A549 treated with DMSO at 1 μM for 4 hours (cell line): ENCODE results near the gene PLEKHH2. TPM values are rescaled to one million over a fixed set of nuclear protein-coding genes. Genes with fewer than 3 reads are reported as not detected.

ENCODE experiments used
- total RNA-seq: library from RNA; stranded (reverse); fragments of 200-300 nt; extraction: Qiagen RNA extraction; gene quantifications from 5 replicates; pipeline ENCODE4 v1.2.3, GENCODE V29; 2022; ENCODE audit warnings: low read depth

Gene PLEKHH2
- total RNA-seq = 0.90 to 1.5 TPM (median 0.94 TPM) in 5 replicates

DNA sequence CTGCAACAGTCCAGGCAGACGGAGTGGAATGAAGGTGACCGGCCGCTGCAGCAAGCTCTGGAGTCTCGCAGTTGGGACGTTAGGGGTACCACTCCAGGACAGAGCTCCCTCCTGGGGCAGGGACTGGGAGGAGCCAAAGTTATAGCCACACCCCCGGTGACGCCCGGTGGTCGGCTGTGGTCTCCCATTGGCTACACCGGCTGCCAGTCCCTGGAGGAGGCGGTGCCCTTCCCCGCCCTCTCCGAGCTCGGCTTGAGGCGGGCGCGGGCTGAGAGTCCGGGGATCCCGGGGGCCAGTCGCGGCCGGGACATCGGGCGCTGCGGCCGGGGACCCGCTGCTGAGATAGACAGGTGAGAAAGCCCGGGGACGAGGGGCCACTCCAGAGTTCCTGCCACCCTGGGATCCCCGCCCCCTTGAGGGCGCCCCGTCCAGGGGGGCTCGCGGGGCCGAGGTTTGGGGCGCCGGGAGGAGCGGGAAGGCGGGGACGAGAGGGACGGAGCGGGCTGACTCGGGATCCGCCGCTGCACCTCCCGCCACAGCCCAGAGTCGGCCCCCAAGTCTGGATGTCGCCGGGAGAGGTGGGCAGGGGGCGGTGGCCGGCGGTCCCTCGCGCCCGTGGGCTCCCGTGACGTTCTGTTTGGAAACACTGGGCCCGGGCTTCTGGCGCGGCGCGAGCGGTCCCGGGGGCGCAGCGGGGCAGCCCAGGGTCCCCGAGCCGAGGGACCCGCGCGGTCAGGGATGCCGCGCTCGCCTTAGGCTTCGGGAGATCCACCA, at the start of gene PLEKHH2:
TSS of gene PLEKHH2 (plus strand) at position 231 of the 774 bp plus-strand sequence. CDS start 7,414 bp downstream, outside the sequence.

DNA sequence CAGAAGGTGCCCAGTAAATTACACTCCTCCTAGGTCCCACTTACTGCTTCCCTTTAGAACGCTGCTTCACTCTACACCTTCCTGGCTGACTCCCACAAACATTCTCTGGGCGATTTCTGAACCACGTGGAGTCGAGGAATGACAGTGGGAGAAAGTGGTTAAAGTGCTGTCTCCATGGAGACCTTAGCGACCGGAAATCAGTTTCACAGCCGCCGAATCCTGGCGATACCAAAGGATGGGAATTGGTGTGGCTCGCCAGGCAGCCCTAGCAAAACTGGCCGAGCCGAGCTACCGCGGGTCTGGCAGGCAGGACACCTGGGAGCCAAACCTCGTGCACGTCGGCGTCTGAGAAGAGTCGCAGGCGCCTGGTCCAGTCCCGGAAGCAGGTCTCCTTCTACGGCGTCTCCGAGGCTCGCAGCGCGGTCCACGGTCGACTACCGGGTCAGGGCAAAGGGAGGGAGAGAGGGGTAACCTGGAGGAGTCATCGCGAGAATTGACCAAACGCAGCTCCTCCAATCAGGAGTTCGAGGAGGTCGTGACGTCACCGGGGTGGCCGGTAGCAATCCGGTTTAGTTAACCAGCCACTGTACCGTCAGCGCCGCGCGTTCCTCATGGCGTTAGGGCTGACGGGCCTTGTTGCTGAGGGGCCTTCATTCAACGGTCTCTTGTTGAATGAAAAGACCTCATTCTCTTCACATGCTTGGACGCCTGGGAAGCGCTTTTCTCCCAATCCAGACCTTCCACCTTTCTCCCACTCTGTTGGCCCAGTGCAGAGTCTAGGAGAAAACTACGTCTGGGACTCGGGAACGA, 41.3 kb upstream of the PLEKHH2 start, which contains the start of gene THADA:
TSS of gene THADA (minus strand) at position 436 of the 810 bp plus-strand sequence. CDS start 3,646 bp downstream, outside the sequence.

DNA sequence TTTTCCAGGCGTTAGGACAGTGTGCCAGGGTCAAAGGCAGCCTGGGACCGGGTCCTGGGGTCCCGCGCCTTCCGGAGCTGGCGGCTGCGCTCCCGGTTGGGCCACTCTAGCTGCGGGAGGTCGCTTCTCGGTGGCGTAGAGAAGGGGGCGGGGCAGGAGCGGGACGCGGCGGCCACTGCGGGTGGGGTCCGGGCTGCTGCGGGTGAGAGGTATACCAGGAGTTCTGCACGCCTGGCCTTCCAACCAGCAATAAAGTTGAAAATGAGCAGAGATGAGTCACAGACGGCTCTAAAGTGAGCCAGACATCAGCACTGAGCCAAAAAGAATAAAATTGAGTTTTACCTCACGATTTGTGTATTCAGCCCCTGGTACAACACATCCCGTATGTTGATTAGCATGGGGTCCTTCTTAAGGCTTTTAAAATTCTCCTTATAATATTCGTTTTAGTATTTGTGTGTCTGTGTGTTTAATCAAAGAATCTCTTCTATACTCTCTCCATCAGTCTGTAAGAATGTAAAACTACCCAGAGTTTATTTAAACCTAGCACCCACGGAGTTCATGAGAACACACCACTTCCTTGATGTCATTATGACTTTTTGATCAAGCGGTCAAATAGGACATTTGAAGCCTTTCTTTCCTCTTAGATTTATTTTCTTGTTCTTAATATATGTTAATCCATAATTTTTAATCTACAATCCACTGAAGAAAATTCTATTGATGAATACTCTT, 39.4 kb downstream of the PLEKHH2 start, which contains the start of gene C1GALT1C1L:
TSS of gene C1GALT1C1L (minus strand) at position 108 of the 729 bp plus-strand sequence. CDS start at position 1, 107 bp downstream.

DNA sequence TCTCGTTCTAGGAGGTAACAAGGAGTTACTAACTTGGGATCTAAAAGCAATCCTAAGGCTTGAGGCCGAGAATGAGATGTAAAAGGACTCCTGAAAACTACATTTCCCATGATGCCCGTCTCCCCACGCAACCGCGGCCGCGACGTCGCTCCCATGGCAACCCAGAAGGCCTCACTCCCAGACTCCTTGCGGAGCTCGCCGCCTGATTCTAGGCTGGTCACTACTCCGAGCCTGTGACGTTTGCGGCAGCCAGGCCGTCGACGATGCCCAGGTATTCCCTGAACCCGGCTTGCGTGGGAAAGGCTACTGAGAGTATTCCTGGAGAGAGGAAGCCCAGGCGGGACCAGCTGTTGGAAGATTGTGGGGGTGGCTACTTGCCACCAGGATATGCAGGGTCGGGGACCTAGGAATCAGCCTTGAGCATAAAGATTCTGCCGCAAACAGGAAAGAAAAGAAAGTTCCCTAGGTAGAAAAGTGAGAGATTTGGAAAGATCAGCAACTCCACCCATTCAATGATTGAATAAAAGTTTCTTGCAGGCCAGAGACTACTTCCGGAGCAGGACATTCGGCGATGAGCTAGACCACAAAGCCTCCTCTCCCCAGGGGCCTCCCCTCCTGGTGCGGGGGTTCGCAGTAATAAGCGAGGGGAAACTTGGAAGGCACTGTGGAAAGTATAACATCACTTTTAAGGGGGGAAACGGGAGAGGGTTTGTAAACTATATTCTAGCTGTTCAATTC, 137.0 kb downstream of the PLEKHH2 start, which contains the start of gene DYNC2LI1:
TSS of gene DYNC2LI1 (plus strand) at position 164 of the 738 bp plus-strand sequence. CDS start at position 264, 100 bp downstream.

Other genes with a start within 250 kb of the PLEKHH2 start
- gene THADA, start 41.2 kb upstream of the PLEKHH2 start, total RNA-seq = 18.8 to 28.2 TPM (median 26.4 TPM) in 5 replicates
- 1.7 to 2.3 TPM (median 2.1 TPM) in 5 replicates for gene C1GALT1C1L, start 39.2 kb downstream of the PLEKHH2 start, total RNA-seq
- gene DYNC2LI1, start 136.8 kb downstream of the PLEKHH2 start, total RNA-seq = 12.0 to 14.2 TPM (median 13.8 TPM) in 5 replicates
- gene ABCG5, start 201.6 kb downstream of the PLEKHH2 start, total RNA-seq = not detected in 5 replicates
- not detected in 5 replicates for gene ABCG8, start 201.7 kb downstream of the PLEKHH2 start, total RNA-seq